ENCODE results near the gene FNDC10. TPM values are rescaled to one million over a fixed set of nuclear protein-coding genes. Genes with fewer than 3 reads are reported as not detected.

Gene FNDC10
- total RNA-seq, 6 experiments from 2014 or later: 1.6 to 4.0 (median 2.0) TPM

DNA sequence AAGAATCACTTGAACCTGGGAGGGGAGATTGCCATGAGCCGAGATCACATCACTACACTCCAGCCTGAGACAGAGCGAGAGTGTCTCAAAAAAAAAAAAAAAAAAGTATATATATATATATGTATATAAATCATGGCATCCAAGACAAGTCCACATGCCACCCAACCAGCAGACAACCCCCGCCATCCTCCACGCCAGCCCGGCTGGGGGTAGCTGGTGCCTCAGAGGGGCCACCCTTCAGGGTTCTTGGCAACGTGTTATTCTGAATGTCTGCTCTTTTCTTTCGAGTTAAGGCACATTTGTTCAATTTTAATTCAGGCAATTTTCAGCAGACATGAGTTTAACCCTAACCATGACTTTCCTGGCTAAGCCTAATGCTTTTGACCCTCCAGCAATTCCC is 49.8 kb downstream of the FNDC10 start:
- TF ChIP-seq, protein P1, sequence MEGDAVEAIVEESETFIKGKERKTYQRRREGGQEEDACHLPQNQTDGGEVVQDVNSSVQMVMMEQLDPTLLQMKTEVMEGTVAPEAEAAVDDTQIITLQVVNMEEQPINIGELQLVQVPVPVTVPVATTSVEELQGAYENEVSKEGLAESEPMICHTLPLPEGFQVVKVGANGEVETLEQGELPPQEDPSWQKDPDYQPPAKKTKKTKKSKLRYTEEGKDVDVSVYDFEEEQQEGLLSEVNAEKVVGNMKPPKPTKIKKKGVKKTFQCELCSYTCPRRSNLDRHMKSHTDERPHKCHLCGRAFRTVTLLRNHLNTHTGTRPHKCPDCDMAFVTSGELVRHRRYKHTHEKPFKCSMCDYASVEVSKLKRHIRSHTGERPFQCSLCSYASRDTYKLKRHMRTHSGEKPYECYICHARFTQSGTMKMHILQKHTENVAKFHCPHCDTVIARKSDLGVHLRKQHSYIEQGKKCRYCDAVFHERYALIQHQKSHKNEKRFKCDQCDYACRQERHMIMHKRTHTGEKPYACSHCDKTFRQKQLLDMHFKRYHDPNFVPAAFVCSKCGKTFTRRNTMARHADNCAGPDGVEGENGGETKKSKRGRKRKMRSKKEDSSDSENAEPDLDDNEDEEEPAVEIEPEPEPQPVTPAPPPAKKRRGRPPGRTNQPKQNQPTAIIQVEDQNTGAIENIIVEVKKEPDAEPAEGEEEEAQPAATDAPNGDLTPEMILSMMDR (IDR thresholded peaks at IDR 0.05): no peak
- DNase-seq: no peak
- peaks cover 2% of the 10 kb centered on the region for H3K27me3 Mint-ChIP-seq (ENCODE audit: insufficient read depth)
- peaks cover 3% of the 10 kb centered on the region; the same call in 1 of the 2 replicates for H3K36me3 Mint-ChIP-seq (ENCODE audit: low read depth)
- peaks cover 24% of the 10 kb centered on the region for H3K4me1 Mint-ChIP-seq (ENCODE audit: low read depth)
- no peaks in the 10 kb centered on the region for H3K9me3 Mint-ChIP-seq
- H3K27ac Mint-ChIP-seq: no peak overlapping the region
- H3K4me3 Mint-ChIP-seq: no peak overlapping the region

DNA sequence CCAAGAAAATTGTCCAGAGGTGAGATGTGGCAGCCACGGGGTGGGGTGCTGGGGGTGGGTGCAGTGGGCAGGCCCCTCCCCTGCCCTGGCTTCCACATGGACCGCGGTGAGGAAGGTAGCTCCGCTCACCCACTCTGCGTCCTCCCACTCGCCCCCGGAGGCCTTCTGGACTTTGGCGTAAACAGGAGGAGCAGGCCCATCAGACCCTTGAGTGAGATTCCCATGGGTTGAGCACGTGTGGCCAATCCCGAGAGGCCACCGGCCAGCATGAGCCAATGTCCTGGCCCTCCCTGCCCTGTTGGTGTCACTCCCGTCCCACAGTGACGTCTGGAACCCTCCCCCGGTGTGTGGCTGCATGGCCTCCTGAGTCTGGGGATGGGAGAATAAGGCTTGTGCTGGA is 51.3 kb downstream of the FNDC10 start:
- no peaks in the 10 kb centered on the region for H3K9me3 Mint-ChIP-seq
- no peak for DNase-seq
- peaks cover 17% of the 10 kb centered on the region for H3K4me1 Mint-ChIP-seq (ENCODE audit: low read depth)
- TF ChIP-seq, protein P1 (IDR thresholded peaks at IDR 0.05): no peak
- H3K36me3 Mint-ChIP-seq (ENCODE audit: low read depth): no peaks in the 10 kb centered on the region
- no peak overlapping the region for H3K27ac Mint-ChIP-seq
- H3K4me3 Mint-ChIP-seq: no peak overlapping the region
- peaks cover 2% of the 10 kb centered on the region; the same call in 1 of the 2 replicates for H3K27me3 Mint-ChIP-seq (ENCODE audit: insufficient read depth)

Other genes with a start within 250 kb of the FNDC10 start
- gene MXRA8, start 241.6 kb downstream of the FNDC10 start, total RNA-seq (2021; fragmentation: NEBNext Ultra II Directional; extraction: Animal tissue kit (Norgen Biotek cat#: 25700)): 100 to 1,000 TPM; 438 to 570 (median 524) TPM
- 100 to 1,000 TPM; 178 to 206 (median 196) TPM for gene AURKAIP1, start 224.9 kb downstream of the FNDC10 start, total RNA-seq (2021; fragmentation: NEBNext Ultra II Directional; extraction: Animal tissue kit (Norgen Biotek cat#: 25700))
- gene CCNL2, start 200.8 kb downstream of the FNDC10 start, total RNA-seq (2021; fragmentation: NEBNext Ultra II Directional; extraction: Animal tissue kit (Norgen Biotek cat#: 25700)): 100 to 1,000 TPM in 5 of 6 experiments, 10 to 100 TPM in 1; 96.2 to 115 (median 104) TPM
- 100 to 1,000 TPM; 131 to 154 (median 141) TPM for gene MRPL20, start 192.8 kb downstream of the FNDC10 start, total RNA-seq (2021; fragmentation: NEBNext Ultra II Directional; extraction: Animal tissue kit (Norgen Biotek cat#: 25700))
- under 1 TPM in 2 of 6 experiments, not detected in 4; 0.14 TPM for gene ANKRD65, start 178.9 kb downstream of the FNDC10 start, total RNA-seq (2021; fragmentation: NEBNext Ultra II Directional; extraction: Animal tissue kit (Norgen Biotek cat#: 25700))
- under 1 TPM in 5 of 6 experiments, not detected in 1; 0.12 to 0.33 (median 0.24) TPM for gene VWA1, start 164.4 kb downstream of the FNDC10 start, total RNA-seq (2021; fragmentation: NEBNext Ultra II Directional; extraction: Animal tissue kit (Norgen Biotek cat#: 25700))
- gene ATAD3C, start 150.4 kb downstream of the FNDC10 start, total RNA-seq (2021; fragmentation: NEBNext Ultra II Directional; extraction: Animal tissue kit (Norgen Biotek cat#: 25700)): under 1 TPM in 1 of 6 experiments, not detected in 5; 0.09 TPM
- 10 to 100 TPM; 21.0 to 24.8 (median 23.0) TPM for gene ATAD3B, start 128.4 kb downstream of the FNDC10 start, total RNA-seq (2021; fragmentation: NEBNext Ultra II Directional; extraction: Animal tissue kit (Norgen Biotek cat#: 25700))
- 10 to 100 TPM; 48.7 to 61.5 (median 54.0) TPM for gene ATAD3A, start 88.0 kb downstream of the FNDC10 start, total RNA-seq (2021; fragmentation: NEBNext Ultra II Directional; extraction: Animal tissue kit (Norgen Biotek cat#: 25700))
- gene TMEM240, start 59.5 kb downstream of the FNDC10 start, total RNA-seq (2021; fragmentation: NEBNext Ultra II Directional; extraction: Animal tissue kit (Norgen Biotek cat#: 25700)): 1 to 10 TPM; 2.8 to 5.1 (median 4.1) TPM
- gene SSU72, start 25.3 kb downstream of the FNDC10 start, total RNA-seq (2021; fragmentation: NEBNext Ultra II Directional; extraction: Animal tissue kit (Norgen Biotek cat#: 25700)): 100 to 1,000 TPM; 132 to 156 (median 137) TPM
- 10 to 100 TPM; 41.9 to 62.8 (median 44.0) TPM for gene MIB2, start 15.4 kb upstream of the FNDC10 start, total RNA-seq (2021; fragmentation: NEBNext Ultra II Directional; extraction: Animal tissue kit (Norgen Biotek cat#: 25700))
- gene MMP23B, start 32.0 kb upstream of the FNDC10 start, total RNA-seq (2021; fragmentation: NEBNext Ultra II Directional; extraction: Animal tissue kit (Norgen Biotek cat#: 25700)): 1 to 10 TPM; 2.8 to 7.1 (median 5.1) TPM
- gene CDK11B, start 58.9 kb upstream of the FNDC10 start, total RNA-seq (2021; fragmentation: NEBNext Ultra II Directional; extraction: Animal tissue kit (Norgen Biotek cat#: 25700)): 10 to 100 TPM; 21.6 to 27.5 (median 24.8) TPM
- 10 to 100 TPM; 30.1 to 40.9 (median 33.4) TPM for gene SLC35E2B, start 92.7 kb upstream of the FNDC10 start, total RNA-seq (2021; fragmentation: NEBNext Ultra II Directional; extraction: Animal tissue kit (Norgen Biotek cat#: 25700))
- gene CDK11A, start 124.2 kb upstream of the FNDC10 start, total RNA-seq (2021; fragmentation: NEBNext Ultra II Directional; extraction: Animal tissue kit (Norgen Biotek cat#: 25700)): 10 to 100 TPM; 23.1 to 27.2 (median 25.0) TPM
- 10 to 100 TPM; 50.3 to 68.8 (median 54.8) TPM for gene NADK, start 178.3 kb upstream of the FNDC10 start, total RNA-seq (2021; fragmentation: NEBNext Ultra II Directional; extraction: Animal tissue kit (Norgen Biotek cat#: 25700))